Measurements from ENCODE around the gene ABCB1.

ABCB1 gene

DNA sequence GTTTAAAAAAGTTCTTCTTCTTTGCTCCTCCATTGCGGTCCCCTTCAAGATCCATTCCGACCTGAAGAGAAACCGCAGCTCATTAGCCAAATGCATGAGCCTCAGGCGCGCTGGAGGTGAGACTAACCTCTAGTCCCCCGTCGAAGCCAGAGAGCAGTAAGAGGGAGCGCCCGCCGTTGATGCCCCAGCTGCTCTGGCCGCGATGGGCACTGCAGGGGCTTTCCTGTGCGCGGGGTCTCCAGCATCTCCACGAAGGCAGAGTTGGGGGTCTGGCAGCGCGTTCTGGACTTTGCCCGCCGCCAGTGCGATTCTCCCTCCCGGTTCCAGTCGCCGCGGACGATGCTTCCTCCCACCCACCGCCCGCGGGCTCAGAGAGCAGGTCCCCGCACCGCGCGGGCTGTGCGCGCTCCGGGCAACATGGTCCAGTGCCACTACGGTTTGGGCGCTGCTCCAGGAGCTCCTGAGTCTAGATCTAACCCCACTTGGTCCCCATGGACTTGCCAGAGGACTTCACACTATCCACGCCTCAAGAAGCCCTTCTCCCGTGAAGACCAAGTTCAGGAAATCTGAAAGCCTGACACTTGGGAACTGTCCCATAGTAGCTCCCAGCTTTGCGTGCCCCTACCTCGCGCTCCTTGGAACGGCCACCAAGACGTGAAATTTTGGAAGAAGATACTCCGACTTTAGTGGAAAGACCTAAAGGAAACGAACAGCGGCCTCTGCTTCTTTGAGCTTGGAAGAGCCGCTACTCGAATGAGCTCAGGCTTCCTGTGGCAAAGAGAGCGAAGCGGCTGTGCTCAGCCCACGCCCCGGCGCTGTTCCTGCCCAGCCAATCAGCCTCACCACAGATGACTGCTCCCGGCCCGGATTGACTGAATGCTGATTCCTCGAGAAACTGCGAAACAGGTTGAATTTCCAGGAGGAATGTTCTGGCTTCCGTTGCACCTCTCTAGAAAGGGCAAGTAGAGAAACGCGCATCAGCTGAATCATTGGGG, at the start of gene ABCB1:
TSS of gene ABCB1 (minus strand) at position 755 of the 995 bp plus-strand sequence. CDS start at position 55, 700 bp downstream.
- peak; percentile 26 for DNase-seq (ENCODE audit: low read depth)

DNA sequence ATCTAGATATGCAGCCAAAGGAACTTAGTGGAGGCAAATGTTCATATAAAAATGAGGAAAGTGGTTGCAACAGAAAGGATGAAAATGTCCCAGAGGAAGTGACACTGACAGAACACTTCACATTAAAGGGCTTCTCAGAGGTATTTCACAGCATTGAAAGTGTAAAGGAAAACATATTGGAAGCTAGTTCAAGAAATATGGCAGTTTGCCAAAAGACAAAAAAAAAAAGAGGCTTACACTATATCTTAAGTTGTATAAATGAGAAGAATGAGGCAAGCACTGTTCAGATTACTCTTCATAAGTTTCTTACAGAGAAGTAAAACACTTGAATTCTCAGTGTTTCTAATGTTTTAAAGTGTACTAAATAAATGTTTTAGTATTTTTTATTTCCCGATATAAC, 47.6 kb upstream of the ABCB1 start:
- no peak for DNase-seq (ENCODE audit: low read depth)

DNA sequence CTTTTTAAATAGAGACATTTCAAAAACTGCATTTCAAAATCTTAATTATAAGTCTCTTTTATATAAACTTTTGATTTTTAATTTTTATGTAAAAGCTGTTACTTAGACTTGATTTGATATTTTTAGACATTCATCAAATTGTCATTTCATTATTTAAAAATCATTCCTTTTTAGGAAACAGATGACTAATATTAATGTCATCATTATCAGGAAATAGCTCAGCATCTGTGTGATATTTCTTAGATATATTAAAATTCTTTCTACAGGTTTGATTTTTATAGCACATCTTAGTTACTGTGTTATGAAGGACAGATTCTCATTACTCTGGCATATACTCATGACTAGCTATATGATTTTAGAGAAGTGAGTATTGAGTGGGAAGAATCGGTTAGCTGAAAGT, 44.8 kb upstream of the ABCB1 start:
- no peak for DNase-seq (ENCODE audit: low read depth)

DNA sequence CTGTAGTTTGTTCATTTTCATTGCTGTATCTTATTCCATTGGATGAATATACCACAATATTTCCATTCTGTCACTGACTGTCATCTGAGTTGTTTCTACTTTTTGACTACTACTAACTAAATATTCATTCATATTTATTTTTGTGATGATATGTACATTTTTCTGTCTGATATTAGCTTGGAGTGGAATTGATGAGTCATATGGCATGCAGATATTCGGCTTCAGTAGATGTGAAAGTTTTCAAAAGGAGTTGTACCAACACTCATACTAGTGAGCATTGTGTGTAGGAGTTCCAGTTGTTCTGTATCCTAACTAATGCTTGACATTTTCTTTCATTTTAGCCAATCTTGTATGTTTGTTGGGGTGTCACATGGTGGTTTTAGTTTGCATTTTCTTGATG, 35.2 kb upstream of the ABCB1 start:
- no peak for DNase-seq (ENCODE audit: low read depth)

DNA sequence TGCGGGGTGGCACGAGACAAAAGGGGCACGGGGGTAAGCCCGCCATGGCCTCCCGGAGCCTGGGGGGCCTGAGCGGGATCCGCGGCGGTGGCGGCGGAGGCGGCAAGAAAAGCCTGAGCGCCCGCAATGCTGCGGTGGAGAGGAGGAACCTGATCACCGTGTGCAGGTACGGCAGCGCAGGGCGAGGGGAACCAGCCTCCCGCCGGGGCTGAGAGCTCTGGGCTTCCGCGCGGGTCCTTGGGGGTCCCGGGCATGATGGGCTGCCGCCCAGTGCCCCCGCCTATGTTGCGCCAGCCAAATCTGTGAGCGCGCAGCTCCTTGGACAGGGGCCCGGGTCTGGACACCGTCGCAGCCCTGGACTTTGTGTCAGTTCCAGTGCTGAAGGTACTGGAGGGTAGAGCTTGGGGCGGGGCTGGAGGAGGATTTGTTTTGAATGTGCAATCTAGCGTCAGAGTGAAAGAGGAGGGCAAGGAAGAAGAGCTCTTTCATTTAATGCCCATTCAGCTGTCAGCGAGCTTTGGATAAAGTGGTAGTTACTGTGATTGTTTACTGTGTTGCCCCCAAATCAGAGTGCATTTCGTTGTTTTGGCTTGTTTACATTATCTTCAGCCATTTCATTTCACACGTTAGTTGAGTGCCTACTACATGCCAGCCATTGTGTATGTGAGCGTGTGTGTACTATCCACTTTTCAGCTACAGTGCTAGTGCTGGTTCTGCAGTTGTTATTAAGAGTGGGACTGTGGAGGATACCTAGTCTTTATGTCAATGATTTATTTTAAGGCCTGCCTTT, 28.3 kb upstream of the ABCB1 start:
- DNase-seq (ENCODE audit: low read depth), result peak; percentile 2

DNA sequence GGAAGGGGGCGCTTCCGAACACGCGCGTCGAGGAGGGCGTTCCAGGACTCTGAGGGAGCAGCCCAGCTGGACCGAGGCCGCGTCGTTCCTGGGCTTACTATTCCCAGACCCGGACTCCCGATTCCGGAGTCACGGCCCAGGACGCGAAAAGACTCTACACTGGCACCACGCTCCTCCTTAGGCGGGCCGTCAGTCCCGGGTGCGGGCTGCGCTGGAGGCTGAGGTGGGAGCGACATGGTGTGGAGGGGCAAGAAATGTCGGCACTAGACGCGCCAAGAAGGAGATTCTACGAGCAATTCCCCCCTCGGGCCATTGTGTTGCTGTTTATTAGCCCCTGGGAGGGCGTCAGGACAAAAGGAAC, 26.9 kb upstream of the ABCB1 start:
- DNase-seq (ENCODE audit: low read depth), result no peak

DNA sequence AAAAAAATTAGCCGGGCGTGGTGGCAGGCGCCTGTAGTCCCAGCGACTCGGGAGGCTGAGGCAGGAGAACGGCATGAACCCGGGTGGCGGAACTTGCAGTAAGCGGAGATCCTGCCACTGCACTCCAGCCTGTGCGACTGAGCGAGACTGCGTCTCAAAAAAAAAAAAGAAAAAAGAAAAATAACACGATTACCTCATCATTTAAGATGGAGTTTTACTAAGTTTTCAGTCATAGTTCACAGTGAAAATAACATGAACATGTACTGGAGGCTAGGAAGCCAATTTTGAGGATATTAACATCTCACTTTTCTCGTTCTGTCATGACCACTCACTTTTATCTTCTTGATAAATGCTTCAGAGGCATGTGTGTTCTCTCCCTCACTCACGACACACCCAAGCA, 24.4 kb upstream of the ABCB1 start:
- no peak for DNase-seq (ENCODE audit: low read depth)

DNA sequence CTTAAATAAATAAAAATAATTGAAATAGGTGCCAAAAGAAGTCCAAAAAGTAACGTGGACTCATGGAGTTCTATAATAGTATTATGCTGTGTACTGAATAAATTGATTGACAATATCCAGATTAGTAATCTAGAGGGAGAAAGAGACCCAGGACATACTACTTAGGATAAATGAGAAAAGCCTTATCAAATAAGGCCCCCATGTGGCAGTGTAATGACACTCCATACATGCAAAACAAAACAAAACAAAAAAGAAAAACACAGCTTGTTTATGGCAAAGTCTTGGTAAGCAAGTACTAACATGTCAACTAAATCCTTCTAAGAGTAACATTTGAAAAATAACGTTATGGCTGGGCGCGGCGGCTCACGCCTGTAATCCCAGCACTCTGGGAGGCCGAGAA, 23.9 kb upstream of the ABCB1 start:
- DNase-seq (ENCODE audit: low read depth), result no peak

DNA sequence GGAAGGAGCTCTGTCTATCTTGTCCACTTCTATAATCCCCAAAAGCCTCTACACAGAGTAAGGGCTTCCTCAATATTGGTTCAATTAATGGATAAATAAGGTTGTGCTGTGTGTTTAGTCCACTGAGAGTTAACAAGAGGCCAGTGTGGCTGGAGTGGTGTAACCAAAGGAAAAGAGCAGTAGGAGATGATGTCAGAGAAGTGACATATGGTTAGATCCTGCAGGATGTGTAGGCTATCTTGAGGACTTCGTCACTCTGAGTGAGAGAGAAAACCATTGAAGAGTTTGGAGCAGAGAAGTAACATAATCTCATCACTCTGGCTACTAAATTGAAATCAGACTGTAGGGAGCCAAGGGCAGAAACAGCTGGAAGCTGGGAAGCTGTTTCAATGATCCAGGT, 14.5 kb upstream of the ABCB1 start:
- DNase-seq (ENCODE audit: low read depth), result no peak

DNA sequence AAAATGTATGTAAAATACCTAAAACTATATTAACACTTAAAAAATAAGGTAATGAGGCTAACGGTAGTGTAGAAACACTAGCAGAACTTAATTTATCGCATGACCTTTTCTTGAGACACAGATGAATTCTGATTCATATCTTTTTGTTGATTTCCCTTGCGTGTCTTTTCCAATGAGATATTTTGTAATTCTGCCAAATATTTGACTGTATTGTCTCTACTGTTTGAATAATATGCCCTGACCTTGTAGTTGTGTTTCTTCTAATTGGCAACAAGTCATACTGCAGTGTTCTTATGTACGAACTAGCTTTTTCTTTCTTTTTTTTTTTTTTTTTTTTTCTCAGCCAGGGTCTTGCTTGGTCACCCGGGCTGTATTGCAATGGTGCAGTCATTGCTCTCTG, 9.2 kb upstream of the ABCB1 start:
- no peak for DNase-seq (ENCODE audit: low read depth)

DNA sequence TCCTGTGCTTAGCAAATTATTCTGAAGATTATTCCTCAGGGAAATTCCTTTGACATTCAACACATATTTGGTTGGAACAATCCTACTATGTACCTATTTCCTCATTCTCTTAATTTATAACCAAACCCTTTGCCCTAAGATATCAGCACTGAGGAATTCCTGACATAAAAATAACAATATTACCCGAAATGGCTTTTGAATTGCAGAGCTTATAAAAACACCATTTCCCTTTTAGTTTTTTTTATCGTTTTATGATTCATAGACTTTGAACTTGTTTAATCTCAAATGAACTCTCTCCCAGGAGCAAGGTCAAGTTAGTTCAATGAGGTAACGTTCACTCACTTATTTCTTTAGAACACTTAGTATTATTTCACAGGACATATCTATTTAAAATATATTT, 7.7 kb upstream of the ABCB1 start:
- no peak for DNase-seq (ENCODE audit: low read depth)

DNA sequence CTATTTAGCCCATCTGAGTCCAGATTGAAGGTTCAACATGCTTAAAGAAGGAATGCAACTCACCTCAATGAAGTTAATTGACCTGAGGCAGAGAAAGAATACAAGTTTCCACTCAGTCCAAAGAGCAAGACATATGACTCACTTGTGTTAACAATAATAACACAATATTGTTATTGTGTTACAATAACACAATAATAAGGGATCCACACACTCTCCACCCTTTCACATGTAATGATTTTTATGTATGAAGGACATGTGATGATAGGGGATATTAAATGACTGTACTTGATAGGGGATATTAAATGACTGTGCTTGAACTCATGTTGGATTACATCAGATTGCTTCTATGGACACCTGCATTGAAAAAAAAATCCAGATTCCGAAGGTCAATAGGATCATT, 3.6 kb upstream of the ABCB1 start:
- no peak for DNase-seq (ENCODE audit: low read depth)

DNA sequence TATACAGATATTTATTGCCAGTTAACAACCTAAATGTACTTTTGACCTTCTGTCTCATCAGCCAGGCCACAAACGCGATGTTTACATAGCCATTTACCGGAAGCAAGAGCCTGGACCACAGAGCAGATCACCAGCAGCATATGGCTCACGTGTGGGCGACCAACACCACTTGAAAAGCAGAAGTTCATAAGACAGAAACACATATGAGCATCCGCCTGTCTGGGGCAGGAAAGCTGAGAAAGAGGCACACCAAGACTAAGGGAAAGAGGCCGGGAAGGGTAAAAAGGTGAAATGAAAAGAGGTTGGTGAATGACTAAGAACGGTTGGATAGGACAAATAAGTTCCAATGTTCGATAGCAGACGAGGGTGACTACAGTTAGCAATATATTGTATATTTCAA, 1.3 kb downstream of the ABCB1 start:
- peak; percentile 20 for DNase-seq (ENCODE audit: low read depth)

DNA sequence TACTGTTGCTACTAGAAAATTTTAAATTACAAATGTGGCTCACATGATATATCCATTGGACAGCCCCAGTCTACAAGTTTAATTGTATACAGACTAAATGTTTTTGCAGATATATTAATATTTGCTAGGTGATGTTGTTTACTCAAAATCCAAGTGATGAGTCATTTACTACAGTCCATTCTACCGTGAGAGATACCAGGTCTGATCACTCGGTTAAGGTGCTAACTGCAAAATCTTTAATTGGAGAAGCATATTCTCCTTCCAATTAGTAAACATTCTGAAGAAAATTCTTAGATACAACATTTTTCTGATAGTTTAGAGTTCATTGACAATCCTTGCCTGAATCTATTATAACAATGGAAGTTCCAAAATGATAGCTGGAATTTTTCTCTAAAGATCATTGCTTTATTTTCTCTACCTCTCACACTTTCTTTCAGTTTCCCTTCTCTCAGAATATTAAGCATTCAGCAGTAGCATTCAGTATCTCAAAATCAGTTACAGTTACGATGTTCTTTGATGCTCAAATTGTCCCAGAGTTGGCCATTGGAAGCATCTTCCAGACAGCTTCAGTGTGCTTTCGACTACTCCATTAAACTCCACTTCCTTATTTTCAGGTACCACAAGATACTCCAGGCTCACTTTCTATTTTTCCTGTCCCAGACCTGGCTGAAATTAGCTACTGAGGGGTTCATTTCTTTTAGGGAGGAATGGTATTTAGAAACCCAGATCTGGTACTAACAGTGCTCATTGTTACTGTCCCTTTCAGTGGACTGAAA, 2.3 kb downstream of the ABCB1 start:
- no peak for DNase-seq (ENCODE audit: low read depth)

DNA sequence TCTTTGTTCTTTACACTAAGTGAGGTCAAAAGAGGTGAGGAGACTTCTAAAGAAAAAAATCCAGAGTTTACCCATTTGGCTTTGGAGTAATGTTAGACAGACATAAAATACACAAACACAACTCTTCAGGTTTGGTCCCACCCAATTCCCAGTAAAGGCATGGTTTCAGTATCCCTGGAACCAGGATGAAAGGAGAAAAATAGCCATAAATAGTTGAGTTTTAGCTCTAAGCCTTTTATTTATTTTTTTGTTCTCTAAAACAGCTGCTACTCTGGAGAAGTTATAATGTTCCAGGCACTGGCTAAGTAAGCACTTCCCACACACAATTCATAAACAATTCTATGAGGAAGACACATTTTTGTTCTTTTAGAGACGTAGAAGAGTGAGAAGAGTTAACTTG, 4.0 kb downstream of the ABCB1 start:
- DNase-seq (ENCODE audit: low read depth), result no peak

DNA sequence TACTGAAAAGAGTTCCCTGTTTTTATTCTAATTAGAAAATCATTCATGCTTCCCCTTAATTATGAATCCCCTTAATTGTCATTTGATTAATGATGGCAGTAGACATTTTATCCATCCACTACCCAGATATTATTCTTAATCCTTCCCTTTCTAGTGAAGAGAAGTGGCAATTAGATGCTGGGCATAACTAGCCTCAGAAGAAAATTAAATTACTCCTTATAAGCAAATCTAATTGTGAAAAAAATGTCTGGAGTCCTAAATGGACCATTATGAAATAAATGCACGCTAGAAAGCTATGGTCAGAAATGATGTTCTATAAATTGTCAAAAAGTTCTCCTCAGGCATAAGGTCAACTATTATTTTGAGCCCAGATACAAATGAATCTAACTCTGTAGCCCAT, 4.5 kb downstream of the ABCB1 start:
- no peak for DNase-seq (ENCODE audit: low read depth)

DNA sequence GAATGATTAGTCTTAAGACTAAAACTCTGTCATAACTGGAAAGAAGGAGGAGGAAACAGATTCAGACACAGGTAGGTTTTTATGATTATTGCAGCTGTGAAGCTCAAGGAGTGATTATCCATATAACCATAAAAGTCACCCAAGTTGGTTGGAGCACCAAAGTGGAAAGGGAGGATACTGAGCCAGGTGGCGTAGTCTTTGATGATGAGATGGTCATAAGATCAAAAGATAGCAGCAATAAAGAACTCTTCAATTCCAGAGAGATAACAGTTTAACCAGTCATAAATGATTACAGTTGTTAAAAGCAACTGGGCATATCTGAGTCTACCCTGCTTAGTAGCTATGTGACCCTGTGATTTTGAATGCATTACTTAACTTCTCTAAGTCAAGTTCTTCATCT, 8.4 kb downstream of the ABCB1 start:
- no peak for DNase-seq (ENCODE audit: low read depth)

DNA sequence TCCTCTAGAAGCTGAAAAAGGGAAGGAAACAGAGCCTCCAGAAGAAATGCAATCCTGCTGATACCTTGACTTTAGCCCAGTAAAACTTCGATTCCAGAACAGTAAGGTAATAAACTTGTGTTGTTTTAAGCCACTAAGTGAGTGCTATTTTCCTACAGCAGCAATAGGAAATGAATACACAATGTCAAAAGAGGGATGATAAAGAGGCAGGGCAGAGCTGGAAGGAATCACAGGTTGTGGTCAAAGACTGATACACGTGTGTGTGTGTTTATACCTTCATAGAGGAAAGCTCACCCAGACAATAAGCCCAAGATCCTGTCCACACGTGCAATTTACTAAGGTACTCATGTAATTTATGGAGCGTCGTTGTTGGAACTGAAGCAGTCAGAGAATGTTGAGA, 9.5 kb downstream of the ABCB1 start:
- DNase-seq (ENCODE audit: low read depth), result no peak

DNA sequence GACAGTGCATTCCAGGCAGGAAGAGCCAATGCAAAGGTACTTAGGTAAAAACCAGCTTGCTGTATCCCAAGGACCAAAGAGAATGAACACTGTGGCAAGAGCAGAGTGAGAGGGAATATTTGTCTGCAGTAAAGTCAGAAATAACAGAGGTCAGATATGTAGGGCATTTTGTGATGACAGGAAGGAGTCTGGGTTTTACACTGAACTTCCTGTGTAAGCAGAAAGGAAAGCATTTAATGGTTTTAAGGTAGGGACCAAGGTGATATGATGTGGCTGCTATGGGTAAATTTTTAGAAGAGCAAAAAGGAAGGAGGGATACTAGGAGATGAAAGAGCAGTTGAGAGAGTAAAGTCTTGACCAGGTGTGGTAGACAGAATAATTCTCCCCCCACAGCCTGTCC, 10.1 kb downstream of the ABCB1 start:
- DNase-seq (ENCODE audit: low read depth), result no peak

DNA sequence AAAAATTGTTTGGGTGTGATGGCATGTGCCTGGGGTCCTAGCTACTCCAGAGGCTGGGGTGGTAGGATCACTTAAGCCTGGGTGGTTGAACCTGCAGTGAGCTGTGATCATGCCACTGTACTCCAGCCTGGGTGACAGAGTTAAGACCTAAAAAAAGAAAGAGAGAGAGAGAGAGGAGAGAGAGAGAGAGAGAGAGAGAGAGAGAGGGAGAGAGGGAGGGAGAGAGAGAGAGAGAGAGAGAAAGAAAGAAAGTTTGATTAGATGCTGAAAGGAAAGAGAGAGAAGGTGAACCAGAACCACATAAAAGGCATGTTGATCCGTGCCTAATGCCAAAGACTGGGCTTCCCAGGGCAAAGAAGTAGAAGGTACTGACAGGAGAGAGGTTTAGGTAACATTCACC, 11.1 kb downstream of the ABCB1 start:
- DNase-seq (ENCODE audit: low read depth), result no peak

DNA sequence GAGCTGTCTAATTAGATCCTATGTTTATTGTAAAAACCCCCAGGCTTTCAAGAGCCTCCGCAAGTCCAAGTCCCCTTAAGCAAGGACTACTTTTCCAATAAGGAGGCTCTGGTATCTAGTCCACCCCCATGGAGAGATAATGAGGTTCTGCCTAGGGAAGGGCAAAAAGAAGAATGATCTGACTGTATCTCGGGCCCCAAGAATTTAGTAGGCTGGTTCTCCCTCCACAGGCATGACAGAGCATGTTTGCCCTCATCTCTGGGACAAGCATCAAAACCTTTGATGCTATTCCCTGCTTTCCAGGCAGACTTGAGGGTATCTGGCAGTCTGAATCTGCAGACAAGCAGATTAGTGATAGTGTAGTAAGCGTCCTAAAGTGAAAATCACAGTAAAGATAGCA, 19.0 kb downstream of the ABCB1 start:
- no peak for DNase-seq (ENCODE audit: low read depth)

DNA sequence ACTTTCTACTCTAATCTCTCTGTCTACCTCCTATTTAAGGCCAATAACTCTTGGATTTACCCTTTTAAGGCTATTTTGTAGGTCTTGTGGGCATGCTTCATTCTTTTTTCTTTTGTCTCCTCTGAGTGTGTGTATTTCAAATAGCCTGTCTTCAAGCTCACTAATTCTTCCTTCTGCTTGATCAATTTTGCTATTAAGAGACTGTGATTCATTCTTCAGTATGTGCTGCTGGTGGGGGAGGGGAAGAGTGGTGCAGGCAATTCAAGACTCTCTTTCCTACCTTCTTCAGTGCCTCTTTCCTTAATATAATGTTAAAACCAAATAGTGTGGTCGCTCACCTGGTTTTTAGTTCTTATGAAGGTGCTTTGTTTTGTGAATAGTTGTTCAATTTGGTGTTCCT, 20.0 kb downstream of the ABCB1 start:
- DNase-seq (ENCODE audit: low read depth), result no peak

DNA sequence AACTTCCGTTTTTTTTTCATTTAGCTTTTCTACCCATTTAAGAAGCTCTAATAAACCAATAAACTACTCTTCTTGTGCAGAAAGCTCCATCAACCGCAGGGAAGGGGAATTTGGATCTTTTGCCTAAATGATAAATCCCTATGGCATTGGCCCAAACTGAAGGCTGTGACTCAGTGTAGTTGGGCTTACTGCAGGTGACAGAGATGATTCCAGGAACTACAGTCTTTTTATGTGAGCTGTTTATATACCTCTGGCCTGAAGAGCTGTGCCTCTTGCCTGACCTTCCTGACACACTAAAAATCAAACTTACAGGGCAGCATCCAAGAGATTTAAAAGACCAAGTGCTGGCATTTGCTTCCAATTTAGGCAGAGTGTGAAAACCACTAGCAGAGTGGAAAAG, 25.2 kb downstream of the ABCB1 start:
- no peak for DNase-seq (ENCODE audit: low read depth)
